Mucosa of descending colon (tissue), 3 donors: ENCODE measurements around the gene CYSTM1. TPM values are rescaled to one million over a fixed set of nuclear protein-coding genes. Genes with fewer than 3 reads are reported as not detected.
A peak's percentile ranks its signal among the peaks of the same experiment; 100 is the strongest.

Experiments
- ATAC-seq: fragments of 200-7000 bp; cut with Tn5 transposase; one replicate; pipeline ENCODE4 v1.9.1; 2020; ENCODE audit warnings: mild to moderate bottlenecking, moderate library complexity
- DNase-seq, 3 donors: peaks; one replicate each; pipeline ENCODE4 v3.0.0-alpha.2; 2020
- H3K36me3 ChIP-seq: fragments of 200-600 bp; one replicate; pipeline ENCODE4 v1.8.0; 2021; ENCODE audit warnings: low read depth, mild to moderate bottlenecking
- H3K4me1 ChIP-seq: fragments of 200-600 bp; one replicate; pipeline ENCODE4 v1.8.0; 2021; ENCODE audit warnings: low read depth, mild to moderate bottlenecking
- H3K4me3 ChIP-seq: fragments of 200-600 bp; one replicate; pipeline ENCODE4 v1.8.0; 2021; ENCODE audit warnings: mild to moderate bottlenecking
- H3K9me3 ChIP-seq: fragments of 200-600 bp; one replicate; pipeline ENCODE4 v1.8.0; 2021; ENCODE audit warnings: mild to moderate bottlenecking
- intact Hi-C, 2 donors: fragments of 100-400 bp; cut with DNase I in 1 of 2; cut with micrococcal nuclease in 1 of 2; formaldehyde crosslinking; loops; one replicate each; pipeline versions ENCODE4 v1.11.0 to v1.11.1; 2022; cut with DNase I, micrococcal nuclease
- total RNA-seq, 3 donors: library from RNA; stranded (reverse); fragmentation: NEBNext Ultra II Directional in 2 of 3; extraction: Animal tissue kit (Norgen Biotek cat#: 25700) in 2 of 3; gene quantifications; one replicate each; pipeline versions ENCODE4 v1.2.1 to v1.2.4, GENCODE V29; 2021 to 2023
- TF ChIP-seq, protein P1 (sequence below): fragments of 200-600 bp; IDR thresholded peaks from one replicate; pipeline ENCODE4 v1.8.0; 2022; ENCODE audit warnings: antibody characterized with exemption, mild to moderate bottlenecking
- donor health status: DM: no; HTN: no; CAD: no; lungs with moderate emphysema.
- donor health status: DM: no; HTN: no; CAD: no.
- donor health status: DM: no; HTN: yes; CAD: no.

Gene CYSTM1
- total RNA-seq, 3 donors from 2014 or later: 76.3 to 175 (median 136) TPM

DNA sequence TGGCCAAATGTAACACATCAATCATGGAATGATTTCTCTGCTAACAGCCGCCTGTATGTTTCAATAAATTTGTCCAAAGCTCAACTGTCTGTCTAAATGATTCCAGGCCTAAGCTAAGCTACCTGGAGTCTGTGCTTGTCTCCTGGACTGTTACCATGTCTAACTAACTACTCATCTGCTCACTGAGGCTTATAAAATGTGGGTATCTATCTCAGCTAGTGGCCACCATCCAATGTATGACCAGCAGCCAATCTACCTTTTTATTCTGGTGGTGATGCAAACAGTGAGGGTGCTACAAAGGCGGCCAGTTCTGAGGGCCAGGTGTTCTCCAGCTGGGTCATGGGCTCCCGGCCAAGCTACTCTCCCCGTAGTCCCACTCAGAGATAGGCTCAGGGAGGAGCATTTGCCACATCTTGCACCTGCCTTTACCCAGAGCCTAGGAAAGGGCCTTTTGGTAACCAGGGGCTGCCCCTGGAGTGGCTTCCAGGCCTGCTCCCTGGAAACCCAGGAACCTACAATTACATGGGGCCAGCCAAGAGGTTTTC, 68.8 kb downstream of the CYSTM1 start:
- intact Hi-C loops: loop anchor here (5.0 kb wide), 2 partner anchors 109 to 114 kb away; no protein-coding TSS in a partner anchor
- no peak overlapping the region for H3K4me3 ChIP-seq
- peak; percentile 2 for ATAC-seq
- no peak for DNase-seq
- TF ChIP-seq, protein P1, sequence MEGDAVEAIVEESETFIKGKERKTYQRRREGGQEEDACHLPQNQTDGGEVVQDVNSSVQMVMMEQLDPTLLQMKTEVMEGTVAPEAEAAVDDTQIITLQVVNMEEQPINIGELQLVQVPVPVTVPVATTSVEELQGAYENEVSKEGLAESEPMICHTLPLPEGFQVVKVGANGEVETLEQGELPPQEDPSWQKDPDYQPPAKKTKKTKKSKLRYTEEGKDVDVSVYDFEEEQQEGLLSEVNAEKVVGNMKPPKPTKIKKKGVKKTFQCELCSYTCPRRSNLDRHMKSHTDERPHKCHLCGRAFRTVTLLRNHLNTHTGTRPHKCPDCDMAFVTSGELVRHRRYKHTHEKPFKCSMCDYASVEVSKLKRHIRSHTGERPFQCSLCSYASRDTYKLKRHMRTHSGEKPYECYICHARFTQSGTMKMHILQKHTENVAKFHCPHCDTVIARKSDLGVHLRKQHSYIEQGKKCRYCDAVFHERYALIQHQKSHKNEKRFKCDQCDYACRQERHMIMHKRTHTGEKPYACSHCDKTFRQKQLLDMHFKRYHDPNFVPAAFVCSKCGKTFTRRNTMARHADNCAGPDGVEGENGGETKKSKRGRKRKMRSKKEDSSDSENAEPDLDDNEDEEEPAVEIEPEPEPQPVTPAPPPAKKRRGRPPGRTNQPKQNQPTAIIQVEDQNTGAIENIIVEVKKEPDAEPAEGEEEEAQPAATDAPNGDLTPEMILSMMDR: no peak
- H3K9me3 ChIP-seq: no peaks in the 10 kb centered on the region
- H3K4me1 ChIP-seq: peaks cover 29% of the 10 kb centered on the region
- no peaks in the 10 kb centered on the region for H3K36me3 ChIP-seq

DNA sequence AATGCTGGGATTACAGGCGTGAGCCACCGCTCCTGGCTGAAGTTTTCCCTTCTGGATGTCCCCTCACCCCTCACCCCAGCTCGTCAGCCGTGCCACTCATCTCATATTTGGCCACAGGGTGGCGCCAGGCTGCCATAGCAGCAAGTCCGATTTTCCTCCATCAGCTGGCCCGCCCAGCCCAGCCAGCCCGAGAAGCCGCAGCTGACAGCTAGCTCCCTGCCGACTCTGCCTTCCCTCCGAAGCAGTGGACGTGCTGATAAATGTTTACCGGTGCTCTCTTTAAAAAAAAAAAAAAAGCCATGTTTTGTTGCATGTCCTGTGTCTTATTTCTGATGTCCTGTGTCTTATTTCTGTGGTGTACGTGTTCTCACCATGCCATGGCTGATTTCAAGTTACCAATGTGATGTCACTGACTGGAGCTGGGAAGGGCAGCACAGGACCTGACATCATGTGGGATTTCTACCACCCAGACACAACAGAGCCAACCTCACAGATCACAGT, 69.6 kb downstream of the CYSTM1 start:
- TF ChIP-seq, protein P1: peak; percentile 74
- ATAC-seq: peak; percentile 68
- Histone ChIP-seq H3K4me1 (peaks cover 29% of the 10 kb centered on the region), H3K4me3 (no peak overlapping the region), H3K36me3 (no peaks in the 10 kb centered on the region), H3K9me3 (no peaks in the 10 kb centered on the region)
- intact Hi-C loops: loop anchor here (5.0 kb wide), 2 partner anchors 108 to 113 kb away; no protein-coding TSS in a partner anchor
- peak; percentile 91 to 95 (median 91) for DNase-seq

DNA sequence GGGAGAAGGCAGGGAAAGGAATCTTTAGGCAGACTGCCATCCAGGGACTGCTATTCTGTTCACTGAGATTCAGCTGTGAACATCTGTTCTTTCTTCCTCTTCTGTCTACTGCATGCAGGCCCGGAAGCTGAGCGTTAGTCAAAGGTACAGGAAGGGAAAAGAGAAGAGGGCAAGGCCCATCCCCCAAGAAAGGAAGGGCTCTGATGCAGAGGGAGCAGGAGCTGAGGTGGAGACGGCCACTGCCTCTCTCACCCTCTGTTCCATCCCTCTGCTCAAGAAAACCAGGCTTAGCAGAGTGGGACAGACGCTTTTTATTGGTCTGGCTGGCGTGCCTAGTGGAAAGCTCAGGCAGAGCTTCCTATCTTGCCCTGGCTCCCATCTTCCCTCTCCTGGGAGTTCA, 70.4 kb downstream of the CYSTM1 start:
- no peak overlapping the region for H3K4me3 ChIP-seq
- H3K4me1 ChIP-seq: peaks cover 24% of the 10 kb centered on the region
- intact Hi-C loops: no loop called here
- H3K36me3 ChIP-seq: no peaks in the 10 kb centered on the region
- TF ChIP-seq, protein P1: no peak
- DNase-seq: no peak
- H3K9me3 ChIP-seq: no peaks in the 10 kb centered on the region
- ATAC-seq: no peak

- DNase-seq (no peak), ATAC-seq (no peak)
- Histone ChIP-seq H3K36me3 (no peaks in the 10 kb centered on the region), H3K4me3 (no peak overlapping the region), H3K9me3 (no peaks in the 10 kb centered on the region), H3K4me1 (peaks cover 24% of the 10 kb centered on the region)
- TF ChIP-seq, protein P1: no peak
- intact Hi-C loops: no loop called here
Measured at GRCh38 chr5:140245926-140246325, 70.9 kb downstream of the CYSTM1 start.

- no peak for DNase-seq
Measured at GRCh38 chr5:140246378-140247122, 71.6 kb downstream of the CYSTM1 start.

More at GRCh38 chr5:140246378-140247122, 71.6 kb downstream of the CYSTM1 start:
- no peaks in the 10 kb centered on the region for H3K9me3 ChIP-seq
- ATAC-seq: peak; percentile 11
- TF ChIP-seq, protein P1: no peak
- no peak overlapping the region for H3K4me3 ChIP-seq
- H3K36me3 ChIP-seq: no peaks in the 10 kb centered on the region
- peaks cover 19% of the 10 kb centered on the region for H3K4me1 ChIP-seq
- intact Hi-C loops: no loop called here
